K562 (cell line): ENCODE results near the gene TGM1. TPM values are rescaled to one million over a fixed set of nuclear protein-coding genes. Genes with fewer than 3 reads are reported as not detected.

Source experiments
- ATAC-seq: fragments of 200-7000 bp; cut with Tn5 transposase; 3 replicates; pipeline ENCODE4 v1.9.1; 2020; ENCODE audit warnings: moderate library complexity
- BruUV-seq: library from RNA; stranded (reverse); fragments of 400-500 nt; replicated peaks from 2 replicates; lab custom pipeline; 2021; lab: Mats Ljungman, UMichigan
- CTCF ChIA-PET: fragments of 300-600 bp; formaldehyde crosslinking; extraction: SDS; loops from one replicate; lab custom pipeline; 2021; ENCODE audit warnings: low intra/inter-chr PET ratio; lab: Yijun Ruan, JAX
- POLR2A ChIA-PET: fragments of 300-600, 350-650 bp; sonication (Branson Sonifier 250); formaldehyde crosslinking; extraction: SDS; loops from one replicate; lab custom pipeline; 2021; ENCODE audit warnings: antibody characterized with exemption, inconsistent platforms; lab: Yijun Ruan, JAX
- DNase-seq, 4 experiments: peaks; one replicate each; pipeline versions ENCODE4 v3.0.0 to v3.0.0-alpha.2; 2011 to 2018; ENCODE audit warnings: low spot score in 3 of 4, mixed read lengths in 3 of 4; ENCODE audit errors: extremely low read depth in 1 of 4
- FAIRE-seq: peaks from 2 replicates; lab custom pipeline; 2011; peaks lifted over from hg19 to GRCh38; lab: Jason Lieb, UNC
- H2AFZ ChIP-seq: 2 replicates; pipeline ENCODE4 v1.6.0; 2011; ENCODE audit warnings: low read depth, low read length, control low read depth, inconsistent platforms
- H3K27ac ChIP-seq: fragments of 200-600 bp; 3 replicates; pipeline ENCODE4 v1.8.0; 2011; ENCODE audit warnings: low read depth, mild to moderate bottlenecking, control low read depth, inconsistent platforms, low read length, moderate library complexity, mixed read lengths; ENCODE audit errors: extremely low read depth
- H3K27me3 ChIP-seq, 2 experiments: fragments of 300-600 bp in 1 of 2; 2 replicates in 1 of 2; 3 replicates in 1 of 2; pipeline versions ENCODE4 v1.6.0 to v1.8.0; 2011; ENCODE audit warnings: inconsistent platforms in 2 of 2, low read length in 2 of 2, mild to moderate bottlenecking in 1 of 2, mixed read lengths in 1 of 2, moderate library complexity in 1 of 2; ENCODE audit not compliant: control insufficient read depth in 2 of 2, insufficient read depth in 2 of 2
- H3K36me3 ChIP-seq: fragments of 300-600 bp; 3 replicates; pipeline ENCODE4 v1.8.0; 2011; ENCODE audit warnings: mild to moderate bottlenecking, low read length, inconsistent platforms; ENCODE audit not compliant: control insufficient read depth, insufficient read depth
- H3K4me1 ChIP-seq, 2 experiments: fragments of 200-600 bp in 1 of 2; replicated peaks in 1 of 2; 2 replicates in 1 of 2; 3 replicates in 1 of 2; pipeline versions ENCODE4 v1.5.1 to v1.8.0; 2011; ENCODE audit warnings: inconsistent platforms in 2 of 2, low read length in 2 of 2, mild to moderate bottlenecking in 1 of 2, mixed read lengths in 1 of 2, moderate library complexity in 1 of 2; ENCODE audit not compliant: control insufficient read depth in 2 of 2, insufficient read depth in 2 of 2
- H3K4me2 ChIP-seq: 2 replicates; pipeline ENCODE4 v1.6.1; 2011; ENCODE audit warnings: low read length, control low read depth, inconsistent platforms, mixed read lengths; ENCODE audit not compliant: insufficient read depth
- H3K4me3 ChIP-seq: fragments of 200-600 bp; sonication (generic), shearing (Covaris generic); 2 replicates; pipeline ENCODE4 v1.5.1; 2016; ENCODE audit warnings: control low read depth, inconsistent platforms
- H3K79me2 ChIP-seq: fragments of 200-600 bp; 3 replicates; pipeline ENCODE4 v1.8.0; 2011; ENCODE audit warnings: low read length, inconsistent platforms; ENCODE audit not compliant: control insufficient read depth, insufficient read depth
- H3K9ac ChIP-seq, 2 experiments: 2 replicates each; pipeline versions ENCODE4 v1.6.0 to v1.6.1; 2011; ENCODE audit warnings: low read depth in 2 of 2, low read length in 2 of 2, control low read depth in 1 of 2, inconsistent platforms in 1 of 2, mild to moderate bottlenecking in 1 of 2, mixed read lengths in 1 of 2; ENCODE audit not compliant: insufficient read depth in 1 of 2
- H3K9me1 ChIP-seq: one replicate; pipeline ENCODE4 v1.6.0; 2011; ENCODE audit warnings: inconsistent platforms, mild to moderate bottlenecking, low read length, moderate library complexity; ENCODE audit not compliant: control insufficient read depth, insufficient read depth
- H3K9me3 ChIP-seq: replicated peaks from 2 replicates; pipeline ENCODE4 v1.5.1; 2011; ENCODE audit warnings: low read depth, low read length, inconsistent platforms; ENCODE audit not compliant: control insufficient read depth, insufficient read depth
- H4K20me1 ChIP-seq: replicated peaks from 2 replicates; pipeline ENCODE4 v1.6.1; 2011; ENCODE audit warnings: low read length, inconsistent platforms, mixed read lengths; ENCODE audit not compliant: control insufficient read depth, insufficient read depth
- CBX2 ChIP-seq: fragments of 200-600 bp; sonication (generic); IDR thresholded peaks from one replicate; pipeline ENCODE4 v1.6.1; 2012; ENCODE audit warnings: mild to moderate bottlenecking, low read length, inconsistent platforms; ENCODE audit not compliant: insufficient read depth, poor library complexity, severe bottlenecking
- CREM ChIP-seq: IDR thresholded peaks from 2 replicates; pipeline ENCODE4 v1.6.1; 2014; ENCODE audit warnings: antibody characterized with exemption, low read depth
- GABPA ChIP-seq: fragments of 200-800 bp; sonication (Bioruptor generic); conservative IDR thresholded peaks from 2 replicates; pipeline ENCODE4 v1.6.1; 2016; ENCODE audit warnings: low read depth, missing genetic modification characterization, missing compliant biosample characterization
- HMGXB4 ChIP-seq: sonication (generic); formaldehyde crosslinking; IDR thresholded peaks from 2 replicates; pipeline ENCODE4 v1.8.1; 2023; ENCODE audit warnings: mild to moderate bottlenecking, missing genetic modification reagents
- JUNB ChIP-seq: fragments of 450-650 bp; formaldehyde crosslinking; conservative IDR thresholded peaks from 2 replicates; pipeline ENCODE4 v1.4.0; 2020; ENCODE audit warnings: mild to moderate bottlenecking
- KAT7 ChIP-seq: sonication (generic); formaldehyde crosslinking; IDR thresholded peaks from 2 replicates; pipeline ENCODE4 v1.8.0; 2022; ENCODE audit warnings: missing genetic modification reagents, mild to moderate bottlenecking, borderline replicate concordance
- MECOM ChIP-seq: fragments of 250-450 bp; sonication (Bioruptor Pico); IDR thresholded peaks from 2 replicates; pipeline ENCODE4 v1.8.0; 2022; ENCODE audit warnings: inconsistent platforms
- NFE2 ChIP-seq: IDR thresholded peaks from 2 replicates; pipeline ENCODE4 v1.6.1; 2014; ENCODE audit warnings: antibody characterized with exemption, low read depth
- RBM15 ChIP-seq: fragments of 200-400 bp; formaldehyde crosslinking; IDR thresholded peaks from 2 replicates; pipeline ENCODE4 v1.6.1; 2018; ENCODE audit warnings: mild to moderate bottlenecking, low read length, moderate library complexity; ENCODE audit not compliant: insufficient read depth
- RBM17 ChIP-seq: fragments of 200-400 bp; formaldehyde crosslinking; IDR thresholded peaks from 2 replicates; pipeline ENCODE4 v1.6.1; 2017; ENCODE audit warnings: low read depth, mild to moderate bottlenecking, low read length, borderline replicate concordance
- RCOR1 ChIP-seq, 2 experiments: IDR thresholded peaks; 2 replicates each; pipeline ENCODE4 v1.6.1; 2012; ENCODE audit warnings: low read depth in 2 of 2, low read length in 2 of 2, borderline replicate concordance in 1 of 2, improper control_type of control experiment in 1 of 2
- SMARCA4 ChIP-seq: fragments of 450-650 bp; IDR thresholded peaks from 2 replicates; pipeline ENCODE4 v1.6.1; 2016
- SMC3 ChIP-seq: conservative IDR thresholded peaks from 2 replicates; pipeline ENCODE4 v1.6.1; 2011; ENCODE audit warnings: low read depth, low read length, improper control_type of control experiment; ENCODE audit not compliant: insufficient read depth
- ZFP91 ChIP-seq: sonication (generic); formaldehyde crosslinking; IDR thresholded peaks from 2 replicates; pipeline ENCODE4 v1.8.0; 2022; ENCODE audit warnings: mild to moderate bottlenecking, missing genetic modification reagents
- ZNF766 ChIP-seq: fragments of 200-800 bp; sonication (Bioruptor generic); conservative IDR thresholded peaks from 2 replicates; pipeline ENCODE4 v1.6.1; 2016; ENCODE audit warnings: missing genetic modification characterization, missing compliant biosample characterization
- WGBS: fragments of 100-300 bp; shearing (Covaris generic); methylation state at CpG from one replicate; pipeline ENCODE4 v1.1.6; 2016; ENCODE audit warnings: low coverage, mixed read lengths; ENCODE audit not compliant: insufficient coverage; ENCODE audit errors: missing lambda C conversion rate; 5-methylcytosine and 5-hydroxymethylcytosine counted together
- in situ Hi-C: fragments of 300-500 bp; cut with MboI; formaldehyde crosslinking; loops from 4 replicates; pipeline ENCODE4 v1.15.0; 2018; ENCODE audit warnings: inconsistent platforms, mixed read lengths
- intact Hi-C: fragments of 100-400 bp; cut with micrococcal nuclease; formaldehyde crosslinking; loops from 2 replicates; pipeline ENCODE4 v1.14.2; 2022
- polyA plus RNA-seq, 8 experiments: library from polyadenylated mRNA; depleted of rRNA in 4 of 8; stranded (reverse) in 5 of 8; unstranded in 3 of 8; fragments of >200 nt; fragmentation: Nextera tagmentation in 2 of 8; fragmentation: Illumina TruSeq in 1 of 8; extraction: Ambion mirVana in 2 of 8; extraction: Trizol in 1 of 8; gene quantifications; 2 replicates each; pipeline versions ENCODE4 v1.2.1 to v1.2.3, GENCODE V29; 2011 to 2014; ENCODE audit warnings: inconsistent platforms in 1 of 8, missing spikeins in 1 of 8
- total RNA-seq, 7 experiments: library from RNA; depleted of rRNA in 6 of 7; stranded (reverse); fragments of >200 nt in 6 of 7; fragmentation: Illumina TruSeq in 2 of 7; extraction: Trizol in 2 of 7; gene quantifications; 2 replicates each; pipeline versions ENCODE4 v1.2.1 to v1.2.3, GENCODE V29; 2011 to 2021; ENCODE audit warnings: low replicate concordance in 1 of 7

The TGM1 gene
- total and polyA plus RNA-seq, 9 of the 15 experiments (the other 6 are each of a cell fraction or from before 2014, with no cell fraction given) = 0.13 to 4.4 (median 0.88) TPM

DNA sequence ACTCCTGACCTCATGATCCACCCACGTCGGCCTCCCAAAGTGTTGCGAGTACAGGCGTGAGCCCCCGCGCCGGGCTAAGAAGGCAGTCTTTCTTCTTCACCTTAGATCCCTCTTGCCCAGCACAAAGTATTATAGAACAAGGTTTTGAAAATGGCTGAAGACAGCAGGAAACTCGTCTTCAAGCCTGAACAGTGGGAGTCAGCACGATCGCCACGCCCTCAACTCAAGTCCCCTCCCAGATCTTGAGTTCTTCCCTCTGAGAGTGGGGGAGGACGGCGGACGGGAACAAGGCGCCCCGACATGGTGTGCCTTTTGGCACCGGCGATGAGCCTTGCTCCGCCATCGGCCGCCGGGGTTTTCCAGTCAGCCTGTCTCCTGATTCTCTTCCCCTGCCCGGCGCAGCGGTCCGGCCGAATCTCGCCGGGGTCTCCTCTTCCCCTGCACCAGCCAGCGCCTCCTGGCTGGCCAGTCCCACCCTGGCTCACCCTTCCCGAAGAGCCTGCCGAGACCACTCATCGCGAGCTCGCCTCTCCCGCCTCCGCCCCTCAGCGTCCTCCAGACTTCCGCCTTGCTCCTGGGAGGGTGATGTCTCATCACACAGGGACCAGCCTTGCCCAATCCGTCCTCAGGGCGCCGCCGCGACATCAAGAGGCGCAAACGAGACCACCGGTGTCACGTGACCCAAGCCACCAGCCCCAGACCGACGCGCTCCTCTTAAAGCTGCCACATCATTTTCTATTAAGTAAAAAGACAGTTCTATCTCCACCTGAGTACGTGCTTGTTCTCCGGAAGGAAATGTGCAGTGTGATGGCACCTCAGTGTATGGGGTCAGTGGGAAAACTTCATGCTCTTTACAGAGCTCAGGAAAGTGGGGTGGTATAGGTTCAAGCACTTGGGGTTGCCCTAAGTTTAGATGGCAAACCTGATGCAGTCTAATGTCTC is 49.8 kb downstream of the TGM1 start, which contains the start of gene CHMP4A (continued):
- TF ChIP-seq RBM17 (no peak), JUNB (CRISPR knock-in tag) (no peak), GABPA (tag) (peak; percentile 75), ZNF766 (CRISPR knock-in tag) (0 out of 2 replicates have a peak, but pooled peaks have one; percentile 48), RCOR1 (IDR thresholded peaks at IDR 0.05; ENCODE audit: borderline replicate concordance in 1 of 2, low read depth in 2 of 2, low read length in 2 of 2) (peak in 1 of 2 experiments; percentile 3; a peak in 1 of 4 replicates)

DNA sequence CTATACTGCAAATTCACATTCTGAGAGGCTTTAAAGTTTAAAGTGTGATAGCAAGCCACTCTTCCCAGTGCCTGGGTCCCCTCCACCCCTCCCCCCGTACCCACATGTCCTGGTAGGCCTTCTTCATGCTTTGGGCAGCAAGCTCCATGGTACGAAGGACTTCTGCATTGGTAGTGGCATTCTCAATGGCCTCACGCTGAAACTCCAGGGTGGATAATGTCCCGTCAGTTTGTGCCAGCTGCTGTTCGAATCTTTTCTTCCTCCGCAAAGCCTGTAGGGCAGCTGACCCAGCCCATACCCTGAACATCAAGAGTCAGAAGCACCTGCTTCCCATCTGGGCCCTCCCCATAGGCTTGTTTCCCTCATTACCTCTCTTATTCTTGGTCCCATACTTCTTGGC is 51.7 kb downstream of the TGM1 start:
- intact Hi-C loops (no loop called here), in situ Hi-C loops (no loop called here)
- H3K9ac ChIP-seq = 0 out of 4 replicates have a peak overlapping the region, but pooled peaks of 1 of the 2 experiments have one; percentile 9
- no peak overlapping the region for H3K4me3 ChIP-seq
- no peak overlapping the region for H3K27ac ChIP-seq
- no peaks in the 10 kb centered on the region for H3K9me3 ChIP-seq
- H2AFZ ChIP-seq = no peak overlapping the region
- peaks cover 12 to 23% of the 10 kb centered on the region in 2 experiments for H3K4me1 ChIP-seq
- H3K9me1 ChIP-seq = no peaks in the 10 kb centered on the region
- H3K36me3 ChIP-seq = peaks cover 55% of the 10 kb centered on the region; the same call in 2 of the 3 replicates
- DNase-seq (no peak), FAIRE-seq (no peak), ATAC-seq (no peak)
- CTCF ChIA-PET = no interaction called here
- H3K27me3 ChIP-seq = no peaks in the 10 kb centered on the region
- no peaks in the 10 kb centered on the region for H4K20me1 ChIP-seq
- H3K79me2 ChIP-seq = peaks cover 26% of the 10 kb centered on the region
- WGBS = 93% methylated on average over 6 of the region's 6 CpGs
- H3K4me2 ChIP-seq = no peak overlapping the region
- POLR2A ChIA-PET = interaction anchor here (1.1 to 1.3 kb wide), 2 partner anchors 16 to 22 kb away, joined by 3 to 4 read pairs; no protein-coding TSS in a partner anchor
- BruUV-seq = no TSS peak
- no peak for TF ChIP-seq KAT7 (CRISPR knock-in tag)
- TF ChIP-seq RBM15 = no peak
- no peak for TF ChIP-seq HMGXB4
- TF ChIP-seq MECOM (CRISPR knock-in tag) = no peak
- no peak for TF ChIP-seq SMC3
- TF ChIP-seq CBX2 = no peak
- TF ChIP-seq GABPA (tag) = no peak
- TF ChIP-seq SMARCA4 = no peak
- TF ChIP-seq NFE2 = no peak
- no peak for TF ChIP-seq ZFP91 (CRISPR knock-in tag)
- no peak for TF ChIP-seq CREM
